Stimulated activated naive CD4-positive, alpha-beta T cell treated with Interleukin-2 at 50 U/mL for 16 hours (primary cell): ENCODE data around the gene PRKG1.

ENCODE experiments used
- DNase-seq: peaks from one replicate; lab custom pipeline; 2025; lab: John Stamatoyannopoulos, UW

Gene PRKG1

GRCh38 chr10:51076299-51076841, 2.1 kb downstream of the PRKG1 start:
- no peak for DNase-seq

DNA sequence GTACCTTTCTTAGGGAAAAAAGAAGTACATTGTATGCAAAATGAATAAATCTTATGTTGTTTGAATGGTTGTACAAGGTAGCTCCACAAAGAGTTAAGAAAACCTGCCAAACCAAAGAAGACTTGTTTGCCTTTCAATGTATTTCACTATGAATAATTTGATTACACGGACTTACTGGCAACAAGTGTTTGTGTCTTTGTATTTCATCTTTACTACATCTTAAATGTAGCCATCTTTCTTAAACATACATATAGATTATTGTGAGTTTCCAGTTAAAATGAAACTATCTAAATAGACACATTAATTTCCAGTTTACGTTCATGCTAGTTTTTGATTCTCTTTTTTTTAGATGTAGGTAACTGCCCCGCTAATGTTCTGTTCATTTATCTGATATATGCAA, 2.8 kb downstream of the PRKG1 start:
- DNase-seq, result no peak

GRCh38 chr10:51077507-51077906, 3.2 kb downstream of the PRKG1 start:
- no peak for DNase-seq

- no peak for DNase-seq
Measured at GRCh38 chr10:51079331-51079730, 5.0 kb downstream of the PRKG1 start.

- no peak for DNase-seq
Measured at GRCh38 chr10:51079766-51080165, 5.5 kb downstream of the PRKG1 start.

GRCh38 chr10:51080311-51081006, 6.2 kb downstream of the PRKG1 start:
- no peak for DNase-seq

- no peak for DNase-seq
Measured at GRCh38 chr10:51082857-51083256, 8.6 kb downstream of the PRKG1 start.

DNA sequence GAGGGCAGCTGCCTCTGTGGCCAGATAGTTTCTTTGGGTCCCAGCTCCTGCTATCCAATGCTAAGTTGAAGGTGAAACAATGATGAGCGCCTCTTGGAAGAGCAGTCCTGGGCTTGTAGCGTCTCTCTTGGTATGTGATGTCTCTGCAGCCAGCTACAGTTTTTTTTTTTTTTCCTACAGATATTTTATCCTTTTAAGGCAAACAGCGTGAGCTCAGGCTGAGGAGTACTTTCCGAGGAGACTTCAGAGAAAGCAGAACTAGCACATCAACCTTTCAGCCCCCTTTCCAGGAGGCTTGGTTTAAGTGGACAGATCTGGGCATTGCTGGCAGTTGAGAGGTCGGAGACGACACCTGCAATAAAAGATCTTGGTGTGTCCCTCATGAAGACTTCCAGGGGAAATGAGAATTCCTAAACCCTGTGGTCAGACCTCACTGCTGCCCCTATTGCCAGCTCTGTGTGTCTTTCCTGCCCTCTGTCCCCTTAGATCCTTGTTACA, 9.1 kb downstream of the PRKG1 start:
- DNase-seq, result no peak

- no peak for DNase-seq
Measured at GRCh38 chr10:51085204-51085603, 10.9 kb downstream of the PRKG1 start.

- DNase-seq, result no peak
Measured at GRCh38 chr10:51086710-51087109, 12.4 kb downstream of the PRKG1 start.

- no peak for DNase-seq
Measured at GRCh38 chr10:51087114-51087513, 12.8 kb downstream of the PRKG1 start.

GRCh38 chr10:51090190-51090589, 15.9 kb downstream of the PRKG1 start:
- DNase-seq, result no peak

DNA sequence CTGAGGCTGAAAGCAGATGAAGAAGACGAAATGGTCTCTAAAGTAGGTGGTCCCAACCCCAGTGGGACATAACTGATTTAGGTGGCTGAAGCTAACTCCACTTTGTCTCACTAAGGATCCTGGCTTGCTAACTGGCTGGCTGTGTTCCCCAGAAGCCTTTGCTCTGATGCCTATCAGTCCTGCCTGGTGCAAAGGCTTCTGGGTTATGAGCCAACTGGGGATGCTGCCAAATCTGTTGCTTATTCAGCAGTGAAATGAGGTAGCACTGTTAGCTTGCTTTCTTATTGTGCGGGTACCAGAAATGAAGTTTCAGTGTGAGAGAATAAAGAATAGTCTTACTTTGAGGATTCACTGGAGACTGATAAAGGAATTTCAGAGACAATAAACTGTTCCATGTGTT, 18.1 kb downstream of the PRKG1 start:
- no peak for DNase-seq

DNA sequence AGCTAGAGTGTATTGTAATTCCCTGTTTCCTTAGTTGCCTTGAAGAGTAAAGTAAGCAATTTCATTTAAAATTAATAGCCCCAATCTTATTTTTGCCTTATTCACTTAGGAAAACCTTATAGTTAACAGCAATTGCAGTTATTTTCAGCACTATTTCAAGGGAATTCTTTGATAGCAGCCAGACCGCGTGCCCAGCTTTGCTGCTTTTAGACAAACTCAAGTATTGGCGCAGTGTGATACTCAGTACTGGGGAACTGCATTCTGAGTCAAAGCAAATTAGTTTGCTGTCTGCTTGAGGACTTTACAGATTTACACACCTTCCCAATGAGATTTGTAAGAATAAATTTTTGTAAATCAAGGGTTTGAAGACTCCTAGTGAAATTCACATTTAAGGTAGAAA, 21.2 kb downstream of the PRKG1 start:
- no peak for DNase-seq

DNA sequence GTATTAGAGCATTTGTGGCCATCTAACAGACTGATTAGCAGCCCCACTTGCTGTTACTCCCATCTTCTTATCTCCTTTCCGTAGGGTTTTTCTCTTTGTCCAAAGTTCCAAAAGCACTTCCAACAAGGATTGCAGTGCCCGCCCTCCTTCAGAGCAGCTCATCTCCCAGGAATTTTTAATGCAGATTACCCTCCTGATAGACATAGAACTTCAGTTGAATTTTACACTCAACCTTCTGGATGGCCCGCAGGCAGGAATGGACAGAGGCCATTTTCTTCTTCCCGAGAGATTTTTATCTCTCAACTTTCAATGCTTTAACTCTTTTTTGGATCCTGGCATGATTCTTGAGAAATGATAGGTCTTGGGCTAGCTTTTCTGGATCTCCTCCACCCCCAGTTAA, 23.3 kb downstream of the PRKG1 start:
- no peak for DNase-seq

GRCh38 chr10:51100221-51100620, 25.9 kb downstream of the PRKG1 start:
- DNase-seq, result no peak

GRCh38 chr10:51103554-51104217, 29.4 kb downstream of the PRKG1 start:
- no peak for DNase-seq

- DNase-seq, result no peak
Measured at GRCh38 chr10:51106311-51106945, 32.1 kb downstream of the PRKG1 start.

- no peak for DNase-seq
Measured at GRCh38 chr10:51108406-51108805, 34.1 kb downstream of the PRKG1 start.

DNA sequence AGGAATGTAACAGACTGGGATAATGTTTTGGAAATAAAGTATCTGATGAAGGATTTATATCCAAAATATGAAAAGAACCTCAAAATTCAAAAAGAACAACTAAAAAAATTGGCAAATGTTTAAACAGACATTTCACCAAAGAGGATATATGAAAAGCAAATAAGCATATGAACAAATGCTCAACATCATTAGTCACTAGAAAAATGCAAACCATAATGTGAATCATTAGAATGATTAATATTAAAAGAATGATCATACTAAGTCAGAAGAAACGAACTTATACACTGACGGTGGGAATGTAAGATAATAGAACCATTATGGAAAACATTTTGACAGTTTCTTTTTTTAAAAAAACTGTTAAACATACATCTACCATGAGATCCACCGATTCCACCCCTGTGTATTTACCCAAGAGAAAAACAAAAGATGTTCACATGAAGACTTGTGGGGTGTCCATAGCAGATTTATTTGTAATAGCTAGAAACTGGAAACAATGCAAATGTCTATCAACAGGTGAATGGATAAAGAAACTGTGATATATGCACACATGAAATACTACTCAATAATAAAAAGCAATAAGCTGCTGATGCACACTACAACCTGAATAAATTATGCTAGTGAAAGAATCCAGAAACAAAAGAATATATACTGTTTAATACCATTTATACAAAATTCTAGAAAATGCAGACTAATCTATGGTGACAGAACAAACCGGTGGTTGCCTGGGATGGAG, 35.7 kb downstream of the PRKG1 start:
- DNase-seq, result no peak

DNA sequence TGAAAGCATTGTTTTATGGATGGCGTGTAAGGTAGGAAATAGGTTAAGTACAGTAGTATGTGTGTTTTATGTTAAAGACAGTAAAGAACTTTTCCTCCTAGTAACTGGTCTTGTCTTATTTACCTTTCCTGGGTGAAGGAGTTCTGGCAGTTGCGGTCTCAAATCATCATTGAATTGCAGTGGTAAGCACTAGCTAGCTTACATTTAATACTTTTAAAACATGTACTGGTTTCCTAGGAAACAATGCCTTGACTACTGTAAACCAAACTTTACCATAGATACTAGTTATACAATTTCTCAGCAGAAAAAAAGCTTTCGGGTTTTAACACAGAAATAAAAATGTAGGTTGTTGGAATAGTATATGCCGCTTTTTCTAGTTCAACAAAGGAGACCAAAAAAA, 37.7 kb downstream of the PRKG1 start:
- no peak for DNase-seq

DNA sequence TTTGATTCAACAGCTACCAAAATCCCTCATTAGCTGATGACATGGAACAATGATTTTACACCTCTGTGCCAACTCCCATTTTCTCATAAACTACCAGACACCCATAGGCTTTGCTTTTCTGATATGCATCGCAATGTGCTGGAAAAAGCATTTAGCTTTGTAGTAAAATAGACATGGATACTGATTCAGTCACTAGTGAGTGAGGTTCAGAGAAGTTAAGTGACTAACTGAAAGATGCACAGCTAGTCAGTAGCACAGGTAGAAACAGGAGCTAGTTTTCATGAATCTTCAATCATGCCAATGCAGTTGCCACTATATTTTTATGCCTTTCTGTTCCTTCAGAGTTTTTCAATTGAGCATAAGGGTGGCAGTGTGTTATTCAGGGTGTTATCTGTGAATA, 38.7 kb downstream of the PRKG1 start:
- no peak for DNase-seq
